ENCODE measurements around the gene CLIC5.

- no peak for TF ChIP-seq USF1 (IDR thresholded peaks at IDR 0.05)
- no peak for TF ChIP-seq REST (IDR thresholded peaks at IDR 0.05; ENCODE audit: low read depth)
- TF ChIP-seq EP300 (IDR thresholded peaks at IDR 0.05; ENCODE audit: borderline replicate concordance), result no peak
- TF ChIP-seq CREB1 (IDR thresholded peaks at IDR 0.05; ENCODE audit: low read depth), result no peak
- TF ChIP-seq YY1 (IDR thresholded peaks at IDR 0.05; ENCODE audit: low read depth), result no peak
- TF ChIP-seq CEBPB (IDR thresholded peaks at IDR 0.05), result no peak
- no peak for TF ChIP-seq RAD21 (IDR thresholded peaks at IDR 0.05; ENCODE audit: low read depth)
- no peak for TF ChIP-seq MAX (IDR thresholded peaks at IDR 0.05)
- no peak for TF ChIP-seq FOXM1 (IDR thresholded peaks at IDR 0.05; ENCODE audit: borderline replicate concordance, low read depth)
Measured at GRCh38 chr6:46057792-46058191, 42.1 kb upstream of the CLIC5 start.
